ENCODE results near the gene NKIRAS1. TPM values are rescaled to one million over a fixed set of nuclear protein-coding genes. Genes with fewer than 3 reads are reported as not detected.

Gene NKIRAS1
- polyA plus RNA-seq, 1 experiment: 5.1 TPM

- Histone ChIP-seq H3K27me3 (ENCODE audit: control insufficient read depth, insufficient read depth, low read length) (no peaks in the 10 kb centered on the region), H3K36me3 (ENCODE audit: control insufficient read depth, insufficient read depth, low read length) (no peaks in the 10 kb centered on the region; the same call in 1 of the 2 replicates), H3K4me3 (ENCODE audit: low read depth, low read length) (no peak overlapping the region)
- ChIA-PET CTCF (interaction anchor here (1.9 kb wide), 1 partner anchor 10 kb away, joined by 4 read pairs; no protein-coding TSS in a partner anchor), POLR2A (no interaction called here)
- no peak for DNase-seq (ENCODE audit: low read depth)
- no peak for TF ChIP-seq CTCF (IDR thresholded peaks at IDR 0.05; ENCODE audit: insufficient read depth, low read depth, low read length)
Observed at GRCh38 chr3:23867838-23868237, 49.0 kb downstream of the NKIRAS1 start.

GRCh38 chr3:23867400-23867799 lies 49.4 kb downstream of the NKIRAS1 start:
- H3K4me3 ChIP-seq (ENCODE audit: low read depth, low read length): no peak overlapping the region
- no peak for DNase-seq (ENCODE audit: low read depth)
- no peaks in the 10 kb centered on the region for H3K27me3 ChIP-seq (ENCODE audit: control insufficient read depth, insufficient read depth, low read length)
- H3K36me3 ChIP-seq (ENCODE audit: control insufficient read depth, insufficient read depth, low read length): no peaks in the 10 kb centered on the region; the same call in 1 of the 2 replicates
- ChIA-PET CTCF (interaction anchor here (1.9 kb wide), 1 partner anchor 9 kb away, joined by 4 read pairs; no protein-coding TSS in a partner anchor), POLR2A (no interaction called here)
- no peak for TF ChIP-seq CTCF (IDR thresholded peaks at IDR 0.05; ENCODE audit: insufficient read depth, low read depth, low read length)

GRCh38 chr3:23865595-23866396 lies 51.0 kb downstream of the NKIRAS1 start:
- TF ChIP-seq CTCF (IDR thresholded peaks at IDR 0.05; ENCODE audit: insufficient read depth, low read depth, low read length): no peak
- ChIA-PET POLR2A (no interaction called here), CTCF (interaction anchor here (0.8 kb wide), 1 partner anchor 19 kb away, joined by 3 read pairs; no protein-coding TSS in a partner anchor)
- DNase-seq (ENCODE audit: low read depth): no peak
- H3K4me3 ChIP-seq (ENCODE audit: low read depth, low read length): no peak overlapping the region
- H3K27me3 ChIP-seq (ENCODE audit: control insufficient read depth, insufficient read depth, low read length): no peaks in the 10 kb centered on the region
- no peaks in the 10 kb centered on the region; the same call in 1 of the 2 replicates for H3K36me3 ChIP-seq (ENCODE audit: control insufficient read depth, insufficient read depth, low read length)

- Histone ChIP-seq H3K4me3 (ENCODE audit: low read depth, low read length) (no peak overlapping the region), H3K27me3 (ENCODE audit: control insufficient read depth, insufficient read depth, low read length) (no peaks in the 10 kb centered on the region), H3K36me3 (ENCODE audit: control insufficient read depth, insufficient read depth, low read length) (no peaks in the 10 kb centered on the region; the same call in 1 of the 2 replicates)
- CTCF ChIA-PET: interaction anchor here (0.7 to 0.9 kb wide), 2 partner anchors 9 to 27 kb away, joined by 3 to 5 read pairs; no protein-coding TSS in a partner anchor
- no peak for DNase-seq (ENCODE audit: low read depth)
- TF ChIP-seq CTCF (IDR thresholded peaks at IDR 0.05; ENCODE audit: insufficient read depth, low read depth, low read length): no peak
- POLR2A ChIA-PET: no interaction called here
Observed at GRCh38 chr3:23864931-23865330, 51.9 kb downstream of the NKIRAS1 start.

- no peak for DNase-seq (ENCODE audit: low read depth)
- TF ChIP-seq CTCF (IDR thresholded peaks at IDR 0.05; ENCODE audit: insufficient read depth, low read depth, low read length): no peak
- ChIA-PET CTCF (interaction anchor here (1.1 kb wide), 1 partner anchor 15 kb away, joined by 3 read pairs; no protein-coding TSS in a partner anchor), POLR2A (no interaction called here)
- Histone ChIP-seq H3K4me3 (ENCODE audit: low read depth, low read length) (no peak overlapping the region), H3K27me3 (ENCODE audit: control insufficient read depth, insufficient read depth, low read length) (no peaks in the 10 kb centered on the region), H3K36me3 (ENCODE audit: control insufficient read depth, insufficient read depth, low read length) (no peaks in the 10 kb centered on the region; the same call in 1 of the 2 replicates)
Observed at GRCh38 chr3:23863060-23863459, 53.7 kb downstream of the NKIRAS1 start.
